Hair follicle dermal papilla cell (primary cell): Measurements from ENCODE around the gene BOC. TPM values are rescaled to one million over a fixed set of nuclear protein-coding genes. Genes with fewer than 3 reads are reported as not detected.

Experiments used
- total RNA-seq: library from RNA; depleted of rRNA; stranded (reverse); fragments of >200 nt; gene quantifications from 2 replicates; pipeline ENCODE4 v1.2.3, GENCODE V29; 2012

BOC gene, protein sequence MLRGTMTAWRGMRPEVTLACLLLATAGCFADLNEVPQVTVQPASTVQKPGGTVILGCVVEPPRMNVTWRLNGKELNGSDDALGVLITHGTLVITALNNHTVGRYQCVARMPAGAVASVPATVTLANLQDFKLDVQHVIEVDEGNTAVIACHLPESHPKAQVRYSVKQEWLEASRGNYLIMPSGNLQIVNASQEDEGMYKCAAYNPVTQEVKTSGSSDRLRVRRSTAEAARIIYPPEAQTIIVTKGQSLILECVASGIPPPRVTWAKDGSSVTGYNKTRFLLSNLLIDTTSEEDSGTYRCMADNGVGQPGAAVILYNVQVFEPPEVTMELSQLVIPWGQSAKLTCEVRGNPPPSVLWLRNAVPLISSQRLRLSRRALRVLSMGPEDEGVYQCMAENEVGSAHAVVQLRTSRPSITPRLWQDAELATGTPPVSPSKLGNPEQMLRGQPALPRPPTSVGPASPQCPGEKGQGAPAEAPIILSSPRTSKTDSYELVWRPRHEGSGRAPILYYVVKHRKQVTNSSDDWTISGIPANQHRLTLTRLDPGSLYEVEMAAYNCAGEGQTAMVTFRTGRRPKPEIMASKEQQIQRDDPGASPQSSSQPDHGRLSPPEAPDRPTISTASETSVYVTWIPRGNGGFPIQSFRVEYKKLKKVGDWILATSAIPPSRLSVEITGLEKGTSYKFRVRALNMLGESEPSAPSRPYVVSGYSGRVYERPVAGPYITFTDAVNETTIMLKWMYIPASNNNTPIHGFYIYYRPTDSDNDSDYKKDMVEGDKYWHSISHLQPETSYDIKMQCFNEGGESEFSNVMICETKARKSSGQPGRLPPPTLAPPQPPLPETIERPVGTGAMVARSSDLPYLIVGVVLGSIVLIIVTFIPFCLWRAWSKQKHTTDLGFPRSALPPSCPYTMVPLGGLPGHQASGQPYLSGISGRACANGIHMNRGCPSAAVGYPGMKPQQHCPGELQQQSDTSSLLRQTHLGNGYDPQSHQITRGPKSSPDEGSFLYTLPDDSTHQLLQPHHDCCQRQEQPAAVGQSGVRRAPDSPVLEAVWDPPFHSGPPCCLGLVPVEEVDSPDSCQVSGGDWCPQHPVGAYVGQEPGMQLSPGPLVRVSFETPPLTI
- 60.7 and 67.2 TPM in 2 replicates for total RNA-seq

DNA sequence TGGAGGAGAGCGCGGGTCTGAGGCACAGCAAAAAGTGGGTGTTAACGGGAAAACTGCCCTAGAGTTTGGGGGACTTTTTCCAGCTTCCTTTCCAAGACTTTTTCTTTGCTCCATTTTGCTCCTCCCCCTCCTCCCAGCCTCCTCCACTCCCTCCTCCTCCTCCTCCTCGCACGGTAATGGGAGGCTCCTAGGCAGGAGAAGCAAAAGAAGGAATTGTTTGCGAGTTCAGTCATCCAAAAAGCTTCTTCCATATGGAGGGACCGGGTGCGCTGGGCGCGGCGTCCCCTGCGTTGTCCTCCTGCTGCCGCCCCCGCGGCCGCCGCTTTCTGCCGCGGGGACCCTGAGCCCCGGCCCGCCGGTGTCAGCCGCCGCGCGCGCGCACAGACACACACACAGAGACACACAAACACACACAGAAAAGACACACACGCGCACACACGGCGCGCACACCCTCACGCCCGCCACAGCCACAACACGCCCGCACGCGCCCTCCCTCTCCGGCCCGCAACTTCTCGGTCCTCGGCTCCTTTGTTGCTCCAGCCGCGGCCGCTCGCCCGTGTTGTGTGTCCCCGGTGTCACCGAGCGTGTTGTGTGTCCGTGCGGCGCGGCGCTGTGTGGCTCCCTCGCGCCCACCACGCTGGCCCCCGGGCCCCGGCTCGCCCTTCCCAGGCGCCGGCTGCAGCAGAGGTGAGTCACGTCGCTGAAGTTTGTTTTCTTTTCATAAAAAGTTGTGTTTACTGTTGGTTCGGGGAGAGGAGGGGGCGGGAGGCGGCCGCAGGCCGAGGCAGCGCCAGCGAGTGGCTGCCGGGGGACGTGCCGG, at the start of gene BOC:
Gene BOC, plus strand, starts transcription at position 228 of the 820 bp plus-strand sequence. CDS start 38,246 bp downstream, outside the sequence.

Other genes with a start within 250 kb of the BOC start
- 0.16 TPM in 1 of 2 replicates, not detected in the other for gene CD200R1, start 236.5 kb upstream of the BOC start, total RNA-seq
- 26.4 and 36.8 TPM in 2 replicates for gene GTPBP8, start 220.6 kb upstream of the BOC start, total RNA-seq
- gene CFAP44, start 229.9 kb downstream of the BOC start, total RNA-seq, result 3.0 and 5.4 TPM in 2 replicates